Jurkat, Clone E6-1 (cell line): ENCODE results near the gene DENND10.
A peak's percentile ranks its signal among the peaks of the same experiment; 100 is the strongest.
"Not testable (repeated sequence)": the region's sequence is repeated elsewhere in the genome, so short reads cannot be mapped to it uniquely, and the experiment has no call there.

Source experiments
- DNase-seq: peaks from one replicate; pipeline ENCODE4 v3.0.0-alpha.2; 2011; ENCODE audit warnings: low read depth, low spot score
- H3K4me3 ChIP-seq: 2 replicates; pipeline ENCODE4 v1.5.1; 2011; ENCODE audit warnings: mild to moderate bottlenecking, low read length, control low read depth, moderate library complexity

DENND10 gene

DNA sequence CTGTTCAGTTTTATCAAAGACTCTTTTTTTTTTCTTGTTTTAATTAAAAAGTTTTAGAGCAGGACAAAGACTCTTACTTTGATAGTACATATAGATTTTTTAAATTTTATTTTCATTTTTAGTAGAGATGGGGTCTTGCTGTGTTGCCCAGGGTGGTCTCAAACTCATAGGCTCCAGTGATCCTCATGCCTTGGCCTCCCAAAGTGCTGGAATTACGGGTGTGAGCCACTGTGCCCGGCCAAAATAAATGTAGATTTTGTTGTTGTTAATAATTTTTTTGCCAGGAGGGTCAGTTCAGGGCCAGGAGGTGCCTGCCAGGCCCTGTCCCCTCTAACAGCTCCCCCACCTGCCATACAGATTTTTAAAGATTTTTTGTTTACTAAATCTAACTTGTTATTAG is 17.0 kb downstream of the DENND10 start:
- no peak for DNase-seq

DNA sequence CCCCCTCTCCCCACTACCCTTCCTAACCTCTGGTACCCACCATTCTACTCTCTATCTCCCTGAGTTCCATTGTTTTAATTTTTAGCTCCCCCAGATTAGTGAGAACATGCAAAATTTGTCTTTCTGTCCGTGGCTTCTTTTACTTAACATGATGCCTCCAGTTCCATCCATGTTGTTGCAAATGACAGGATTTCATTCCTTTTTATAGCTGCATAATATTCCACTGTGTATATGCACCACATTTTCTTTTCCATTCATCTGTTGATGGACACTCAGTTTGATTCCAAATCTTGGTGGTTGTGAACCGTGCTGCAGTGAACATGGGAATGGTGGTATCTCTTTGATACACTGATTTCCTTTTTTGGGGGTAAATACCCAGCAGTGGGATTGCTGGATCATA is 22.0 kb downstream of the DENND10 start:
- no peak for DNase-seq
- no peak overlapping the region for H3K4me3 ChIP-seq

More for the DNA sequence above, 17.0 kb downstream of the DENND10 start:
- H3K4me3 ChIP-seq = no peak overlapping the region

DNA sequence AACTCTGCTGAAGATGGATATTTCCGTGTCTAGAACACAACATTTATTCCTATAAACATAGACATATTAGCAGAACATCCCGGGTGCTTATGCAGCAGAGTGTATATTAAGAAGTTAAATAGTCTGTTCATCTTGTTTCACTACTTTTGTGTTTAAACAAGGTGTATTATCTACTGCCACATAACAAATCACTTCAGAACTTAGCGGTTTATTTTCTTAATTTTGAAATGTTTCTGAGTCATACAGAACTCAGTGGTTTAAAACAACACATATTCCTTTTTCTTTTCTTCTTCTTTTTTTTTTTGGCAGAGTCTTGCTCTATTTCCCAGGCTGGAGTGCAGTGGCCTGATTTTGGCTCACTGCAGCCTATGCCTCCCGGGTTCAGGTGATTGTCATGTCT is 25.8 kb downstream of the DENND10 start:
- no peak overlapping the region for H3K4me3 ChIP-seq
- DNase-seq = no peak

DNA sequence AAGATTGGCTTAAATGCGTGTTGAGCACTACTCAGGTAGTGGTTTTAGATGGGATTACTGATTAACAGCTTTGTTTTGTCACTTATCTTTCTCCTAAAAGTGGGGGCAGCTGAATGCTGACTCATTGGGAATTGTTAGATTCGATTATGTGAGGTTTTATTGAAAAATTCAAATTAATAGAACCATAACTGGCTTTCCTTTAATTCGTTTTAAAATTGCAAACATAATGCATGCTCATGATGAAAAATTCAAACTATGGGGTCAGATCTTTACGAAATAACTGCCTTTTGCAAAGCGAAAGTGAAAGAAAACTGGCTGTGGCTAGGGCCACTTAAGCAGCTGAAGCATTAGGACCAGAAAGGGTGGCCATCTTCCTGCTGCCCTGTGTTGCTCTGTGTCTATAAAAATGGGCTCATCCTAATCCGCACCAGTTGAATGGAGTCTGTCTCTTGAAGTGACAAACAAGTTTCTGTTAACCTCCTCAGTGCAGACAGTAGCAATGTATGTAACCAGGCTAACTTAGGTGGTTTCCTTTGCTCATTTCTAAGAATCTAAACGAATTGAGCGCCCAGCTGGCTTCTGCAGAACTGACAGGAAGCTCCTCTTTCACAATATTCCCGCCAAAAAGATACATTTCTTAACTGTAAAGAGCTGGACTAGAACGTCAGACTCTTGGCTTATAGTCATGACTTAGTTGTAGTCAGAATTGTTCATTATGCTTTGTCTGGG is 27.8 kb downstream of the DENND10 start:
- peak; percentile 88 for DNase-seq
- peak overlapping the region; percentile 33 for H3K4me3 ChIP-seq

DNA sequence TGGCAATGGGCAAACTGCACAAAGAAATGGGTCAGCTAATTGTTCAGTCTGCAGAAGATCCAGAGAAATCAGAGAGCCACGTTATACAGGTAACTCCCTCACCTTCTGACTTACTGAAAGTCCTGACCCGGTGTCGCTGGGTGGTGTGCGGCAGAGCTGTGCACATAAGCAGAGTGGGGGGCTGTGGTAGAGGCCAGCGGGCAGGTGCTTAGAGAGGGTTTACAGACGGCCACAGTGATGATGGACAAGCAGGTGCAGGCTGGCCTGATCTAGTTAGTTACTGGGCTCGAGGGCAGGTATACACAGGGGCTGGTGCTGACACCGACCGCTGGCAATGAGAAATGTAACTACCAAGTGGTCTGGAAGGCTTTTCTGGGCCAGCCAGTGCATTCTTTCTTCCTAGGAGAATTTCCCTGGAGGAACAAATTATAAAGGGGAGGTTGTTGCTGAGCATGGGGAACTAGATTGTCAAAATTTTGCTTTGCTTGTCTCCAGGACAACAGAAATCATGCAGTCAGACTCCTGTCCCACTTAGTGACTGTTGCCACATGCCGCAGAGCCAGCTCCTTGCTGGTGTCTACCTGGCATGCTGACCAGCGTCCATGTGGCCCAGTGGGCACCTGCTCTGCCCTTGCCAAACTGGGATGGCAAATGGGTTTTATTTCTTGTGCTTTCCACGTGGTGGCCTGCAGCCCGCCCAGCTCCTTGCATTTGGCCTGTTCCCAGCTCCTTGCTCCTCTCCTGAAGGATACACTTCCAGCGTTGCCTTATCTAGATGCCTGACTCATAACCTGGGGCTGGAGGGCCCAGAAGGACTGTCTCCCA is 28.8 kb downstream of the DENND10 start:
- no peak for DNase-seq
- no peak overlapping the region for H3K4me3 ChIP-seq

DNA sequence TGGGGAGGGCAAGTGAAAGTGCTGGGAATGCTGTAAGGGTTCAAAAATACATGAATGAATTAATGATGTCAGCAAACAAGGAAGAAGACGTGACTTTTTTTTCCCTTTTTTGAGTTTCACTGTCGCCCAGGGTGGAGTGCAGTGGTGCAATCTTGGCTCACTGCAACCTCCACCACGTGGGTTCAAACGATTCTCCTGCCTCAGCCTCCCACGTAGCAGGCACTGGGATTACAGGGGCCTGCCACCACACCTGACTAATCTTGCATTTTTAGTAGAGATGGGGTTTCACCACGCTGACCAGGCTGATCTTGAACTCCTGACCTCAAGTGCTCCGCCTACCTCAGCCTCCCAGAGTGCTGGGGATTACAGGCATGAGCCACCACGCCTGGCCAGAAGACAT is 30.0 kb downstream of the DENND10 start:
- DNase-seq = no peak
- no peak overlapping the region for H3K4me3 ChIP-seq

DNA sequence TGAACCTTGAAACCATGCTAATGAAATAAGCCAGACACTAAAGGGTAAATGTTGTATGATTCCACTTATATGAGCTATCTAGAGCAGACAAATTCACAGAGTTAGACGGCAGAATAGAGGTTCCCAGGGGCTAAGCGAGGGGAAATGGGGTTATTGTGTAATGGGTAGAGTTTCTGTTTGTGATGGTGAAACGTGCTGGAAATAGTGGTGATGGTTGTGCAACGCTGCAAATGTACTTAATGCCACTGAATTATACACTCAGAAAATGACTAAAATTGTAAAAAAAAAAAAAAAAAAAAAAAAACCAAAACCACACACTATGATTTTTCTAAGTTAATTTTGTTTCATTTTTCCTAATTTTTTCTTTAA is 31.6 kb downstream of the DENND10 start:
- no peak for DNase-seq
- no peak overlapping the region for H3K4me3 ChIP-seq

DNA sequence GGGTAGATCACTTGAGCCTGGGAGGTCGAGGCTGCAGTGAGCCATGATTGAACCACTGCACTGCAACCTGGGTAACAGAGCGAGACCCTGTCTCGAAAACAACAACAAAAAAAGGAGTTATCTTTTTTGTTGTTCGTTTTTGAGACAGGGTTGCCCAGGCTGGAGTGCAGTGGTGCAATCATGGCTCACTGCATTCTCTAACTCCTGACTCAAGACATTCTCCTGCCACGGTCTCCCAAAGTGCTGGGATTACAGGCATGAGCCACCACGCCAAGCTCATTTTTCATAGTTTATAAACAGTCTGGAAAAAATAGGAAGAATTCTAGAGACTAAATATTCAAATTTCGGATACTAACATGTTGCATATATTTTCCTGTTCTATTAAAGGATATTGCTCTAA is 32.2 kb downstream of the DENND10 start:
- no peak overlapping the region for H3K4me3 ChIP-seq
- DNase-seq = no peak

DNA sequence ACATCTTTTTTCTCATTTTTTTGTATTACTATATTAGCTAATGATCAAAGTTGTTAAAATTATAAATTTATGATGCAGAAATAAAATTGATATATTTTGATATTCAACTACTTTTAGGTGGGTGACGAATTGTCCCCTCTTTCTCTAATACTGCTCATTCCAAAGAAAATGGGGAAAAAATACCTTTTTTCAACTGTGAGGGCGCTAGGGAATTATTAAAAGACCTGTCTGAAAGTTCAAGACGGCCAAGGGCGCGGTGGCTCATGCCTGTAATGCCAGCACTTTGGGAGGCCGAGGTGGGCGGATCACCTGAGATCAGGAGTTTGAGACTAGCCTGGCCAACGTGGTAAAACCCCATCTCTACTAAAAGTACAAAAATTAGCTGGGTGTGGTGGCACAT is 34.0 kb downstream of the DENND10 start:
- not testable (repeated sequence) for DNase-seq, H3K4me3 ChIP-seq

DNA sequence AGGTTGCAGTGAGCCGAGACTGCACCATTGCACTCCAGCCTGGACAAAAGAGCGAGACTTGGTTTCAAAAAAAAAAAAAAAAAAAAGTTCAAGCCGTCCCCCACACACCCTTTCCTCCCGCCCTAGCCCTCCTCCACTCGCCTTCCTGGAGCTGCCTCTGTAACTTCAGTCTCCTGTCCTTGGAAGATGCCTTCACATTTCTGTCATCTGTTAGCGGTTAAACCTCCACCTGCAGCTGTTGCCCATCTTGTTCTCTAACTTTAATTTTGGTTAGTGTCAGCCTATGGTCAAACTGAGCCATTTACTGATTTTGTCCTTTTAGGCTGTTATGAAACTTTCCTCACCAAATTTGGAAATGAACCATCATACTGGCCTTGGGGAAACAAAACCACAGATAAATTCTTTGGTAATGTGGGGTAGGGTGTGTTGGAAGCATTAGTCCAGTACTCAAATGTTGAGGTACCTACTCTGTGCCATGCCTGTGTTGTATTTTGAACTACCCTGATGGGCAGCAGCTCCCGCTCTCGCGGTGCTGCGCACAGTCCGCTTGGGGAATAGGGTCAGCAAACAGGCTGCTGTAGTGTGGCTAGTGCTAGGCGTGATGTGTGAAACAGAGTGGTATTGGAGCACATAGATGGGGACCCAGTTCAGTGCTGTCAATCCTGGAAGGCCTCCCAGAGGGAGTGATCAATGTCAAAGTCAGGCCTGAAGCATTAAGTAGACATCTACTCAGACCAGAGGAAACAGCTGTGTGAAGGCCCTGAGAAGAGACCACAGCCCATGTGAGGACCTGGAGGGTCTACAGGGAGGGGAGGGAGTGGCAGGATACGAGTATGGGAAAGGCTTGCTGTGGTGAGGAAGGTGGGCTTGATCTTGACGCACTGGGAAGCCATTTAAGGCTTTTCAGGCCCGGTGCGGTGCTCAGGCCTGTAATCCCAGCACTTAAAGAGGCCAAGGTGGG is 34.7 kb downstream of the DENND10 start:
- no peak for DNase-seq
- H3K4me3 ChIP-seq = no peak overlapping the region

DNA sequence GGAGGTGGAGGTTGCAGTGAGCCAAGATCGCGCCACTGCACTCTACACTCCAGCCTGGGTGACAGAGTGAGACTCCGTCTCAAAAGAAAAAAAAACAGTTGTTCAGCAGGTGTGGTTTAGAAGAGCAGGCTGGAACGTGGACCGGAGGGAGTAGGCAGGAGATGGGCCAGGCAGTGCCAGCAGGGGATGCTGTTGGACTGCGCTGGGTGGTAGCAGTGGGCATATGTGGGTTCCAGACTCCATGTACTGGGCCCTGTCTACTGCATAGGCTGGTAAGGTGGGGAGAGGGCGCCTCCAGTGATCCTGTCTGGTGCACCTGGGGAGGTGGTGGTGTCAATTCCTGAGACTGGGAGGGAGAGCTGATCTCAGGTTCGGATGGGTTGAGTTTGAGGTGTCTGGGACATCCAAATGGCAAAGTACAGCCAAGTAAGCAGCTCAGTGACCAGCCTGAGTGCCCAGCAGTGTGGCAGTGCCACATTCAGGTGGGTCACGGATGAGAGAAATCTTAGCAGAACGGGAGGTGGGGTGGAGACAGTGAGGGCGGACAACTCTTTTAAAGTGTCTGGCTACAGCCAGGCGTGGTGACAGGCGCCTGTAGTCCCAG is 35.7 kb downstream of the DENND10 start:
- DNase-seq = no peak
- no peak overlapping the region for H3K4me3 ChIP-seq

DNA sequence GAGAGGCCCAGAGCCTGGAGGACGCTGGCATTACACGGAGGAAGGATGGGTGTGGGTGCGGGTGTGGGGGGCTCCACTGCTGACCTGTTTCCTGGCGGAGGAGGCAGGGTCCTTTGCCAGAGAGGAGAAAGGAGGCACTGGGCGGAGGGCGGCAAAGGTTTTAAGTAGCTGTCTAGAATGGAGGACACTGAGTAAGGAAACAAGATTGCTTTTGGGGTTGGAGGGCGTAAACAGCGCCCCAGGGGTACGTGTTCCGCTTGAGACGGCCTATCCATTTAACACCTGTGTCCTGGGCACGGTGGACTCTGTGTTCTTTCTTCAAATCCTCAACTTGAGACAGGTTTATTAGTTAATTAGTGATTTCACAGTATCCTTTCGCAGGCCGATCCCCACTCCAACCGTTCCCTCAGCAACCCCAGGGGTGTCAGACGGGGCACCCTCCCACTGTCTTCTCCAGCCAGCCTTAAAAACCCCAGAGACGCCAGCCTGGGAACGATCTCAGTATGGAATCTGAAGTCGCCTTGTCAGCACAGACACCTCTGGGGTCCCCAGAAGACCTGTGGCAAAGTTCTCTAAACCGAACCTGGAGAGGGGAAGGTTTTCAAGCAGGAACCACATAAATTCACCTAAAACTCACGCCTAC is 36.8 kb downstream of the DENND10 start:
- no peak overlapping the region for H3K4me3 ChIP-seq
- no peak for DNase-seq

DNA sequence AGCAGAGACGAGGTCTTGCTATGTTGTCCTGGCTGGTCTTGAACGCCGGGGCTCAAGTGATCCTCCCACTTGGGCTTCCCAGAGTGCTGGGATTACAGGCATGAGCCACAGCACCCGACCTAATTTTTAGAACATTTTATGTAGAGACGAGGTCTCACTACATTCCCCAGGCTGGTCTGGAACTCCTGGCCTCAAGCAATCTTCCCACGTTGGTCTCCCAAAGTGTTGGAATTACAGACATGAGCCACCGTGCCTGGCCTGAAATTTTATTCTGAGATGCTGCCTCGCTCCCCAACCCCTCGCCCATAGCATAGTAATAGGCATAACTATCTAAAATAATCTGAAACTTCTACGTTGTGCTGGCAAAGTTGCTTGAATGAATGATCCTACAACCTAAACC is 39.7 kb downstream of the DENND10 start:
- DNase-seq = no peak
- no peak overlapping the region for H3K4me3 ChIP-seq

DNA sequence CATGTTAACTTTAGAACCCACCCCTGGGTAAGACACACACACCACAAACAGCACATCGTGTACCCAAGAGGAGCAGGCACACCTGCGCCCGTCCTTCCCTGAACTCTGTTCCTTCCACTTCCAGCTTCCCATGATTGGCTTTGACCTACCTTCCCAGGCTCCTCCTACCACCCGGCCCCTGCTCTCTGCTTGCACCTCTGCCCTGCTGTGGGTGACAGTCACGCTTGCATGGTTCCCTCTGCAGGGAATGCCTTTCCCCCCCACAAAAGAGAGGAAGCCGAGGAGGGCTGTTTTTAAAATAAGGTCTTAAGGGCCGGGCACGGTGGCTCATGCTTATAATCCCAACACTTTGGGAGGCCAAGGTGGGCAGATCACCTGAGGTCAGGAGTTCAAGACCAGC is 45.2 kb downstream of the DENND10 start:
- DNase-seq = no peak

DNA sequence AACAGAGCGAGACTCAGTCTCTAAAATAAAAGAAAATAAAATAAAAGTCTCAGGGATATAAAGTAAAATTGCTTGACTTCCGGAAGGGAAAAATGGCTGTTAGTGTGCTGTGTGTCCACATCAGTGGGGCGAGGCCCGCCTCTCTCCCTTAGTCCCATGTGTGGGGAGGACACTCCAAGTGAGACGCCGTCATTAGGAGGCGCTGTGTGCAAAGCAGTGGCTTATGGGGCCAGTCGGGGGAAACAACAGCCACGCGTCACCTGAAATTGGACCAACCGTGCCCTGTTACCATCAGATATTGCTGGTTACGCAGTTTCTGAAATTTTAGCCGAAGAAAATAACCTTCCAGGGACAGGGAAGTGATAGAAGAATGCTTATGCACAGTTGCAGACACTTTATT is 45.8 kb downstream of the DENND10 start:
- no peak for DNase-seq
- no peak overlapping the region for H3K4me3 ChIP-seq

More for the DNA sequence above, 45.2 kb downstream of the DENND10 start:
- no peak overlapping the region for H3K4me3 ChIP-seq

DNA sequence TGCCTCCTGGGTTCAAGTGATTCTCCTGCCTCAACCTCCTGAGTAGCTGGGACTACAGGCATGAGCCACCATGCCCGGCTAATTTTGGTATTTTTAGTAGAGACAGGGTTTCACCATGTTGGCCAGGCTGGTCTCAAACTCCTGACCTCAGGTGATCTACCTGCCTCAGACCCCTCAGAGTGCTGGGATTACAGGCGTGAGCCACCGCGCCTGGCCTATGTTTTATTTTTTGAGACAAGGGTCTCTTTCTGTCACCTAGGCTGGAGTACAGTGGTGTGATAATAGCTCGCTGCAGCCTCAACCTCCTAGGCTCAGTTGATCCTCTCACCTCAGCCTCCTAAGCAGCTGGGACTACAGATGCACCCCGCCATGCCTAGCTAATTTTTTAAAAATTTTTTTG is 47.7 kb downstream of the DENND10 start:
- H3K4me3 ChIP-seq, DNase-seq: not testable (repeated sequence)

DNA sequence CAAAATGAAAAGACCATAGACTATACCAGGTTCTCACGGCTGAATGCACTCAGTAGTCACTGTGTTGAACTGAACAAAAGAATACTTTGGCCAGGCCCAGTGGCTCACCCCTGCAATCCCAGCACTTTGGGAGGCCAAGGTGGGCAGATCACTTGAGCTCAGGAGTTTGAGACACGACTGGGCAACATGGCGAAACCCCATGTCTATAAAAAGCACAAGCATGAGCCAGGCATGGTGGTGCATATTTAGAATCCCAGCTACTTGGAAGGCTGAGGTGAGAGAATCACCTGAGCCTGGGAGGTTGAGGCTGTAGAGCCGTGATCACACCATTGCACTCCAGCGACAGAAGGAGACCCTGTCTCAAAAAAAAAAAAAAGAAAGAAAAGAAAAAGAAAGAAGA is 49.1 kb downstream of the DENND10 start:
- no peak overlapping the region for H3K4me3 ChIP-seq

DNA sequence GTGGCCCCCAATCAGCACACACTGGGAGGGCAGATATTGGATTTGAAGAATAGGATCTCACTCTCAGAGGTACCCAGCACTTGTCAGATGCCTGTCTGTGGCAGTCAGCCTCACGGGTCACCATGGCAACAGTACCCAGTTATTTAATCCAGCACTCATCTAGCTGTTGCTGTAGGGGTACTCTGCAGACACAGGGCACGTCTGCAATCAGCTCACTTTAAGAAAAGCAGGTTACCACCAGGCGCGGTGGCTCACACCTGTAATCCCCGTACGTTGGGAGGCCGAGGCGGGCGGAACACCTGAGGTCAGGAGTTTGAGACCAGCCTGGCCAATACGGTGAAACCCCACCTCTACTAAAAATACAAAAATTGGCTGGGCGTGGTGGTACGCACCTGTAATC is 49.7 kb downstream of the DENND10 start:
- no peak for DNase-seq

More for the DNA sequence above, 49.1 kb downstream of the DENND10 start:
- no peak for DNase-seq

DNA sequence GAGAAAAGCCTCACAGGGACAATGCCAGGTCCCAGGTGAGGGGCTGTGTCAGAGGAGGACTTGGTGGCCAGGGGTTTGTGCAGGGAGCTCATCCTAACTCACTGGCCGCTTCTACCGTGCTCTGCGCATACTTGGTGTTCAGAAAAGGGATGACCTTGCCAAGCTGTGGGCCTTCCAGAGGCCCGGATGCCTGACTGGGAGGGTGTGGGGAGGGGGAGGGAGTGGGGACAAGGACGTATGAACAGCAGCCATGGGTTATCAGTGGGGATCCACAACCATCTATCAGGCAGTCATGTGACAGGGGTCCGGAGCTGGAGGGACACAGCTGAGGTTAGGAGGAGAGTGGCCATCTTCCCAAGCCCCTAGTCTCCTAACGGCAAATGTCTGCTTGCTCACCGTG is 55.4 kb downstream of the DENND10 start:
- no peak overlapping the region for H3K4me3 ChIP-seq
- DNase-seq = no peak

More for the DNA sequence above, 49.7 kb downstream of the DENND10 start:
- H3K4me3 ChIP-seq = no peak overlapping the region
